ENCODE measurements around the gene KLHL29. TPM values are rescaled to one million over a fixed set of nuclear protein-coding genes. Genes with fewer than 3 reads are reported as not detected.

Gene KLHL29
- total RNA-seq, 1 experiment from 2014 or later: 2.4 TPM

GRCh38 chr2:23465936-23466335, 81.0 kb downstream of the KLHL29 start:
- Histone ChIP-seq H4K20me1 (ENCODE audit: control insufficient read depth, insufficient read depth, insufficient read length) (no peaks in the 10 kb centered on the region), H3T11ph (ENCODE audit: low read length) (no peak overlapping the region), H3K4me1 (ENCODE audit: insufficient read depth, low read length) (no peaks in the 10 kb centered on the region), H2BK20ac (ENCODE audit: low read depth, low read length, poor library complexity, severe bottlenecking) (no peak overlapping the region), H3K23ac (ENCODE audit: insufficient read length, low read depth, low read length) (no peak overlapping the region), H3K4me2 (ENCODE audit: insufficient read depth, insufficient read length, low read length) (no peak overlapping the region), H2BK5ac (ENCODE audit: insufficient read length, low read length) (no peak overlapping the region), H2BK120ac (ENCODE audit: low read depth, low read length, poor library complexity, severe bottlenecking) (no peak overlapping the region), H3K18ac (ENCODE audit: insufficient read length, low read depth, low read length) (no peak overlapping the region), H2BK15ac (ENCODE audit: low read depth, low read length) (no peak overlapping the region), H3K14ac (ENCODE audit: insufficient read depth, low read length) (no peak overlapping the region), H4K8ac (replicated peaks; ENCODE audit: insufficient read length, low read depth, low read length) (no peak overlapping the region), H3K9me3 (ENCODE audit: control insufficient read depth, low read depth, low read length) (no peaks in the 10 kb centered on the region), H3K9ac (ENCODE audit: extremely low read depth, insufficient read length, low read length) (no peak overlapping the region), H3K4ac (ENCODE audit: low read depth, low read length) (no peak overlapping the region), H3K23me2 (ENCODE audit: insufficient read length, low read depth, low read length, poor library complexity, severe bottlenecking) (no peaks in the 10 kb centered on the region), H3K27me3 (ENCODE audit: insufficient read depth, low read length) (no peaks in the 10 kb centered on the region), H3K79me1 (ENCODE audit: insufficient read depth, low read depth, low read length, poor library complexity, severe bottlenecking) (no peaks in the 10 kb centered on the region), H2AK5ac (ENCODE audit: insufficient read length, low read length) (no peak overlapping the region), H3K79me2 (ENCODE audit: insufficient read depth, low read length) (no peaks in the 10 kb centered on the region), H4K91ac (ENCODE audit: insufficient read length, low read depth, low read length) (no peak overlapping the region), H2AFZ (ENCODE audit: low read length) (no peak overlapping the region), H3K27ac (ENCODE audit: insufficient read length, low read depth, low read length) (no peak overlapping the region), H2BK12ac (ENCODE audit: insufficient read length, low read depth, low read length) (no peak overlapping the region), H4K5ac (ENCODE audit: insufficient read length, low read depth, low read length) (no peak overlapping the region), H3K56ac (ENCODE audit: insufficient read length, low read depth, low read length) (no peak overlapping the region)
- peaks cover 21% of the 10 kb centered on the region for H3K27me3 Mint-ChIP-seq (ENCODE audit: low read depth)
- no peak overlapping the region for H3K4me3 Mint-ChIP-seq
- H3K36me3 Mint-ChIP-seq (ENCODE audit: insufficient read depth in 1 of 3, low read depth in 3 of 3): peaks cover 0 to 3% (median 0%) of the 10 kb centered on the region in 3 experiments; a peak in 1 of 7 replicates
- H3K27ac Mint-ChIP-seq: no peak overlapping the region
- DNase-seq: no peak
- no CpG with 5 or more reads among the region's 9 CpGs for WGBS (ENCODE audit: extremely low coverage, insufficient read length, low lambda C conversion rate)
- no peak for TF ChIP-seq CTCF (conservative IDR thresholded peaks at IDR 0.05)
- peaks cover 0 to 6% of the 10 kb centered on the region in 2 experiments; a peak in 1 of 4 replicates for H3K4me1 Mint-ChIP-seq
- no peaks in the 10 kb centered on the region for H3K9me3 Mint-ChIP-seq
